Epithelial cell of esophagus (primary cell): Measurements from ENCODE around the gene PUM2.

Experiments
- DNase-seq: peaks from one replicate; pipeline ENCODE4 v3.0.0; 2010; ENCODE audit warnings: low read depth
- H3K4me3 ChIP-seq: 2 replicates; pipeline ENCODE4 v1.5.1; 2011; ENCODE audit warnings: mild to moderate bottlenecking, low read length, control low read depth
- CTCF ChIP-seq: IDR thresholded peaks from 2 replicates; pipeline ENCODE4 v1.5.1; 2011; ENCODE audit warnings: low read depth, mild to moderate bottlenecking, low read length, control low read depth, inconsistent platforms; ENCODE audit not compliant: insufficient read depth; ENCODE audit errors: missing control alignments

PUM2 gene

GRCh38 chr2:20225294-20226151 lies 125.1 kb downstream of the PUM2 start:
- TF ChIP-seq CTCF = peak; percentile 54
- DNase-seq = peak; percentile 84
- H3K4me3 ChIP-seq = peak overlapping the region; percentile 88

GRCh38 chr2:20224716-20225293 lies 125.8 kb downstream of the PUM2 start, which contains the start of gene SDC1:
TSS of gene SDC1 (minus strand) at chr2:20225130. CDS start at chr2:20224867, 263 bp downstream.
- TF ChIP-seq CTCF = no peak
- peak; percentile 81 for DNase-seq
- peak within 1 kb of the TSS; percentile 88 for H3K4me3 ChIP-seq

- DNase-seq = no peak
- no peak for TF ChIP-seq CTCF
- peak overlapping the region; percentile 88 for H3K4me3 ChIP-seq
Measured at GRCh38 chr2:20224164-20224715, 126.4 kb downstream of the PUM2 start.

- H3K4me3 ChIP-seq = peak overlapping the region; percentile 88
- no peak for TF ChIP-seq CTCF
- peak; percentile 46 for DNase-seq
Measured at GRCh38 chr2:20223407-20224163, 127.1 kb downstream of the PUM2 start.

GRCh38 chr2:20222769-20223406 lies 127.8 kb downstream of the PUM2 start:
- H3K4me3 ChIP-seq = peak overlapping the region; percentile 88
- peak; percentile 13 for TF ChIP-seq CTCF
- DNase-seq = no peak

GRCh38 chr2:20222014-20222768 lies 128.5 kb downstream of the PUM2 start:
- no peak for TF ChIP-seq CTCF
- peak overlapping the region; percentile 88 for H3K4me3 ChIP-seq
- no peak for DNase-seq
